Mucosa of gallbladder (tissue), 1 donor: Measurements from ENCODE around the gene SLC26A1. TPM values are rescaled to one million over a fixed set of nuclear protein-coding genes. Genes with fewer than 3 reads are reported as not detected.

Source experiments
- DNase-seq: peaks from one replicate; pipeline ENCODE4 v3.0.0-alpha.2; 2020; ENCODE audit warnings: low spot score
- total RNA-seq: library from RNA; stranded (reverse); gene quantifications from one replicate; pipeline ENCODE4 v1.2.1, GENCODE V29; 2021
- donor health status: DM: no; HTN: no; CAD: no.

Gene SLC26A1
- total RNA-seq, 1 donor from 2014 or later = 4.3 TPM

- DNase-seq = no peak
Observed at GRCh38 chr4:965048-965765, 28.0 kb downstream of the SLC26A1 start.

GRCh38 chr4:964346-965025 lies 28.7 kb downstream of the SLC26A1 start:
- no peak for DNase-seq

- no peak for DNase-seq
Observed at GRCh38 chr4:963276-964225, 29.7 kb downstream of the SLC26A1 start.

GRCh38 chr4:962231-963208 lies 30.7 kb downstream of the SLC26A1 start:
- DNase-seq = no peak

- no peak for DNase-seq
Observed at GRCh38 chr4:961351-962230, 31.6 kb downstream of the SLC26A1 start.

GRCh38 chr4:960636-961350 lies 32.4 kb downstream of the SLC26A1 start:
- no peak for DNase-seq

- DNase-seq = no peak
Observed at GRCh38 chr4:960140-960635, 33.0 kb downstream of the SLC26A1 start.

GRCh38 chr4:959338-960139 lies 33.7 kb downstream of the SLC26A1 start:
- no peak for DNase-seq

GRCh38 chr4:958696-959337 lies 34.4 kb downstream of the SLC26A1 start:
- DNase-seq = no peak

GRCh38 chr4:958314-958665 lies 34.9 kb downstream of the SLC26A1 start:
- DNase-seq = no peak

- no peak for DNase-seq
Observed at GRCh38 chr4:957581-958313, 35.5 kb downstream of the SLC26A1 start.

- no peak for DNase-seq
Observed at GRCh38 chr4:957231-957580, 36.0 kb downstream of the SLC26A1 start.

- no peak for DNase-seq
Observed at GRCh38 chr4:956531-957230, 36.5 kb downstream of the SLC26A1 start.

GRCh38 chr4:955931-956381 lies 37.2 kb downstream of the SLC26A1 start:
- DNase-seq = no peak

- DNase-seq = no peak
Observed at GRCh38 chr4:955161-955921, 37.9 kb downstream of the SLC26A1 start.
